ENCODE data around the gene CNGA4. TPM values are rescaled to one million over a fixed set of nuclear protein-coding genes. Genes with fewer than 3 reads are reported as not detected.

CNGA4 gene
- total RNA-seq: 0.09 TPM in 1 of 2 replicates, not detected in the other

GRCh38 chr11:6238902-6239301 is at the start of gene CNGA4:
Gene CNGA4, plus strand, starts transcription at chr11:6239089. Its CDS starts 118 bp downstream, at chr11:6239207.

GRCh38 chr11:6199174-6199810 is 39.6 kb upstream of the CNGA4 start, which contains the start of gene OR52W1:
Gene OR52W1, plus strand, starts transcription at chr11:6199224. Its CDS starts 0 bp downstream, at chr11:6199224.

DNA sequence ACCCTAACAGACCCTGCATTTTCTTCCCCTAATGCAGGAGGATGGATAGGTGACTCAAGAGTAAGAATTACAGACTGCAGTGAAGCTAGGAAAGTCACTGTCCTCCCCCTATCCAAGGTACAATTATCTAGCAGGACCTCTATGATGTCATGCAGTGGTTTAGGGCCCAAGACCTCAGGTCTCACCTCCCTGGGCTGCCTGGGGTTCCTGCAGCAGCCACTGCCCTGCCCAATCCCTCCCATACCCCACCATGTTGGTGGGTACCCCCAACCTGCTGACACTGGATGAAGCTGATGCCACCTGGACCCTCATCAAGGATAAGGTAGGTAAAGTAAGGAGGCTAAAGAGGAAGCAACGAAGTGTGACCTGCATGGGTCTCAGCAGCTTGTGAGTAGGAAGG is 33.5 kb upstream of the CNGA4 start, which contains the start of gene C11orf42:
Gene C11orf42 (plus strand): TSS at position 192 of the 400 bp plus-strand sequence. CDS start 59 bp downstream, at position 251.

GRCh38 chr11:6234387-6235107 is 4.3 kb upstream of the CNGA4 start, which contains the start of gene FHIP1B:
Gene FHIP1B, minus strand, starts transcription at chr11:6234636. Its CDS starts 10,120 bp downstream, at chr11:6224516.

Other genes starting within 250 kb of the CNGA4 start
- not detected in 2 replicates for gene OR56A4, start 232.1 kb upstream of the CNGA4 start, total RNA-seq
- gene OR56A1, start 208.3 kb upstream of the CNGA4 start, total RNA-seq: under 0.01 TPM in 1 of 2 replicates, not detected in the other
- gene OR56B4, start 131.4 kb upstream of the CNGA4 start, total RNA-seq: not detected in 2 replicates
- gene OR52B2, start 68.8 kb upstream of the CNGA4 start, total RNA-seq: not detected in 2 replicates
- gene OR52W1, start 39.9 kb upstream of the CNGA4 start, total RNA-seq: not detected in 2 replicates
- gene C11orf42, start 33.5 kb upstream of the CNGA4 start, total RNA-seq: not detected in 2 replicates
- 9.5 and 15.3 TPM in 2 replicates for gene FHIP1B, start 4.5 kb upstream of the CNGA4 start, total RNA-seq
- gene CCKBR, start 20.7 kb downstream of the CNGA4 start, total RNA-seq: not detected in 2 replicates
- gene CAVIN3, start 81.4 kb downstream of the CNGA4 start, total RNA-seq: 123 and 129 TPM in 2 replicates
- 62.1 and 77.2 TPM in 2 replicates for gene SMPD1, start 151.4 kb downstream of the CNGA4 start, total RNA-seq
- 31.1 and 34.1 TPM in 2 replicates for gene APBB1, start 180.0 kb downstream of the CNGA4 start, total RNA-seq
- 0.30 and 0.74 TPM in 2 replicates for gene HPX, start 201.9 kb downstream of the CNGA4 start, total RNA-seq
- 19.0 and 28.4 TPM in 2 replicates for gene TRIM3, start 234.9 kb downstream of the CNGA4 start, total RNA-seq
- gene ARFIP2, start 242.2 kb downstream of the CNGA4 start, total RNA-seq: 59.4 and 73.3 TPM in 2 replicates
- gene TIMM10B, start 242.4 kb downstream of the CNGA4 start, total RNA-seq: 38.5 and 46.0 TPM in 2 replicates

Measured in smooth muscle cell of the umbilical artery (primary cell).